HG03575 (cell line): ENCODE results near the gene IFNL3.
"Not testable (repeated sequence)": the region's sequence is repeated elsewhere in the genome, so short reads cannot be mapped to it uniquely, and the experiment has no call there.

Source experiments
- ATAC-seq: cut with Tn5 transposase; IDR thresholded peaks from one replicate; pipeline ENCODE4 v1.9.1; 2021; ENCODE audit not compliant: unreplicated experiment, insufficient number of reproducible peaks, low FRiP score; ENCODE audit errors: extremely low read depth

IFNL3 gene

DNA sequence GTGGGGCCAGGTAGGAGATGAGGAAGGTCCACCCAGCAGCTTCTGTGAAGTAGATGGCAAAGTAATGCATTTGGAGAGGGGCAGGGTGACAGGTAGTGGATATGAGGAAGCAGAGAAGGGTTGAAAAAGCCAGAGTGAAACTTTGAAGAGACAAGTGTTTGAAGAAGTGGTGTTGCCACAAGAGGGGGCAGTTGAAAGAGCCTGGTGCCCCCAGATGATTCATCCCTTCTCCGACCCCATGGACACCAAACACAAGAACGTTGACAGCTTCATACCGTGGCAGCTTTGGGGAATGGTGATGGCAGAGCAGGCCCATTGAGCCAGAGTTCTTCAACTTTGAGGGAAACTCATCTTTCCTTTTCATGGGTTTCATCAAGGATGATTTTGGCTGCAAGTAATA lies 19.9 kb downstream of the IFNL3 start:
- ATAC-seq: no peak

DNA sequence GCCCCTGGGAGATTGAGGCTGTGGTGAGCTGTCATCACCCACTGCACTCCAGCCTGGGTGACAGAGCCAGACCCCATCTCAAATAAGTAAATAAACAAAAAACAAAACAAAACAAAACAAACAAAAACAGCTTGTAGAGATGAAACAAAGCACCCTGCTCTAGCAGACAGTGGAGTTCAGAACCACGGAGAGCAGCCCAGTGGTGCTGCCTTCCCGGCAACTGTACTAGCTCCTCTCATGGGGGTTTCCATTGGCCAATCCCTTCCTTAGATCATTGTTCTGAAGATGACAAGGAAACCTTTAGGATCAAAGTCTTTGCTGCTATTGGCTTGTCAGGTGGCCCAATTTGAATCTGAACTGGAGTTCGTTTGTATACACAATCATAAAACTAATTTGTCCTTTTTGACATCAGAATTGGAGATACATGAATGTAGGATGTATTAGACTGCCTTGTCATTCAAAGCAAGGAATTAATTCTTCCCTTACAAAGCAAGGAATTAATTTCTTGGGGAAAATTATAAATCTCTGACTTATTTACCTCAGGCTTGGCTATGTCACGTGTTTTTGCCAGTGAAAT lies 21.0 kb downstream of the IFNL3 start:
- no peak for ATAC-seq

DNA sequence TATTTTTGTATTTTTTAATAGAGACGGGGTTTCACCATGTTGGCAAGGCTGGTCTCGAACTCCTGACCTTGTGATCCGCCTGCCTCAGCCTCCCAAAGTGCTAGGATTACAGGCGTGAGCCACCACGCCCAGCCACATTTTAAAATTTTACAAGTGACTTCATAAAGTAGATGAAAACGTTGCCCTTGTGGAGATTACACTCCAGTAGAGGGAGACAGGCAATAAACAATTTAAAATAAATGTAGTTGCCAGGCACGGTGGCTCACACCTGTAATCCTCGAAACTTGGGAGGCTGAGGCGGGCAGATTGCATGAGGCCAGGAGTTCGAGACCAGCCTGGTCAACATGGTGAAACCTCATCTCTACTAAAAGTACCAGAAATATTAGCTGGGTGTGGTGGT lies 25.7 kb downstream of the IFNL3 start:
- ATAC-seq: not testable (repeated sequence)

DNA sequence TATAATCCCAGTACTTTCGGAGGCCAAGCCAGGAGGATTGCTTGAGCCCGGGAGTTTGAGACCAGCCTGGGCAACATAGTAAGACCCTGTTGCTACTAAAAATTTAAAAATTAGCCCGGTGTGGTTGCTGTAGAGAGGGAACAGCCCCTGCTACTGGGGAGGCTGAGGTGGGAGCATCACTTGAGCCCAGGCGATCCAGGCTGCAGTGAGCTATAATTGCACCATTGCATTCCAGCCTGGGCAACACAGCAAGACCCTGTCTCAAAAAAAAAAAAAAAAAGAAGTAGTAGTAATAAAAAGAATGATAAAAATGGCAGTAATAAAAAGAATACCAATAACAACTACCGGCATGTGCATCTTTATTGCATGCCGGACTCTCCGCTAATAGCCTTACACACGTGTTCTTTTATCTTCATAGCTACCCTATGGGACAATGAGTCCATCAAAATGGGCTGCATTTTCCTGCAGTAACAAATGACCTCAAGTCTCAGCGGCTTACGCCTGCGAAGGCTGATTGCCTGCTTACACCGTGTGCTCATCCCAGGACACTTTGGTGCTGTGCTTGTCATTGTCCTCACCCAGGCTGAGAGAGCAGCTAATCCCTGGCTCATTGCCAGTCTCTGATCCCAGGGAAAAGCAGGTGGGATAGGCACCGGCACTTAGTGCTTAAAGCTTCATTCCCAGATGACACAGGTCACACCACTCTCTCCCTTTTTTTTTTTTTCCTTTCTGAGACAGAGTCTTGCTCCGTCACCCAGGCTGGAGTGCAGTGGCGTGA lies 26.4 kb downstream of the IFNL3 start:
- ATAC-seq: no peak

DNA sequence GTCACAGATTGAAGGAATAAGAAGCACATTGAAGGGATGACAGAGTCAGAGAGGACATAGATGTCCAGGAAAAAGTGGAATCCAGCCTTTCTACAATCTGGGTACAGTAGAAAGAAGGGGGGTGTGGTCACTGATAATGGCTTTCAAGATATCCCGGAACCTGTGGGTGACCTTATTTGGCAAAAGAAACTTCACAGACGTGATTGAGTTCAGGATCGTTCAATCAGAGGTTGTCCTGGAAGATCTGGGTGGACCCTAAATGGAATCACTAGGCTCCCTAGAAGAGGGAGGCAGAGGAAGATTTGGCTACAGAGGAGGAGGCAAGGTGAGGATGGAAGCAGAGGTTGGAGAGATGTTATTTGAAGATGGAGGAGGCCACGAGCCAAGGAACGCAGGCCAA lies 27.7 kb downstream of the IFNL3 start:
- no peak for ATAC-seq

DNA sequence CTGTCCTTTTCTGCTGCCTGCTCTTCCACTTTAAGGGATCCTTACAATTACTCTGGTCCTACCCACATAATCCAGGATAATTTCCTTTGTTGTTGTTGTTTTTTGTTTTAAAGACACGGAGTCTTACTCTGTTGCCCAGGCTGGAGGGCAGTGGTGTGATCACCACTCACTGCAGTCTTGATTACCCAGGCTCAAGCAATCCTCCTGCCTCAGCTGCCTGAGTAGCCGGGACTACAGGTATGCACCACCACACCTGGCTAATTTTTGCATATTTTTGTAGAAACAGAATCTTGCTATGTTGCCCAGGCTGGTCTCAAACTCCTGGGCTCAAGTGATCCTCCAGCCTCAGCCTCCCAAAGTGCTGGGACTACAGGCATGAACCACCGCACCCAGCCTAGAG lies 29.5 kb downstream of the IFNL3 start:
- ATAC-seq: not testable (repeated sequence)

DNA sequence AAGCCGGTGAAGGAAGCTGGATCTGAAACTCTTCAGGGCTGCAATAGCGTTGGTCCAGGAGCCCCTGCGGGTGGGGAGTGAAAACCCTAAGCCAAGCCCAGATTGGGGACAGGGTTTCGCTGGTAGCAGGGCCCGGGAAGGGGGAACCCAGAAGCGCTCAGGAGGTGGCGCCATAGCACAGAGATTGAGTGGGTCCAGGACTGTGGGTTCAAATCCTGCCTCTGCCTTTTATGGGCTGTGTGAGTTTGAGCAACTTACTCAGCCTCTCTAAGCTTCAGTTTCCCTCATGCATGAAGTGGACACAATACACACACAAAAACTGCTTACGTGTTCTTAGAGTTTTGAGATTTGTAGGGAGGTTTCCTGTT lies 32.4 kb downstream of the IFNL3 start:
- ATAC-seq: no peak

DNA sequence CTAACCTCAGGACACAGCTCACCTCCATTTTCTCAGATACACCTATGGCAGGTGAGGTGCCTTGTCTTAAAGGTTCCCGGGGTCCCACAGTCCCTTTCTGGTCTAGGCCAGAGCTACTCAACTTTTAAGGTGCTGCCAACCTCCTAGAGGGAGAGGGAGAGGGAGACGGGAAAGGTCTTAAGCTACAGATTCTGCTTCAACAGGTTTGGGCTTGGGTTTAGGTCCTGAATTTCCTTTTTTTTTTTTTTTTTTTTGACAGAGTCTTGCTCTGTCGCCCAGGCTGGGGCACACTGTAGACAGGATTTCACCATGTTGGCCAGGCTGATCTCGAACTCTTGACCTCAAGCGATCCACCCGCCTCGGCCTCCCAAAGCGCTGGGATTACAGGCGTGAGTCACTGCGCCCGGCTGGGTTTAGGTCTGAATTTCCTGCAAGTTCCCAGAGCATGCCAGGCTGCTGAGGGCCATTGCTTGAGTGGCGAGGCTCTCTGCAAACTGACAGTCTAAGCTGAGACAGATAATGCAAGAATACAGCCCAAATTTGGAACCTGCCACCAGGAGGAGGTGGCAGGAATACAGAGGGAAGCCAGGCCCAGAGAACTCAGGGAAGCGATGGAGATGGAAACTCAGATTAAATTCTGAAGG lies 33.0 kb downstream of the IFNL3 start:
- ATAC-seq: no peak

GRCh38 chr19:39209196-39209595 lies 35.6 kb downstream of the IFNL3 start:
- no peak for ATAC-seq

DNA sequence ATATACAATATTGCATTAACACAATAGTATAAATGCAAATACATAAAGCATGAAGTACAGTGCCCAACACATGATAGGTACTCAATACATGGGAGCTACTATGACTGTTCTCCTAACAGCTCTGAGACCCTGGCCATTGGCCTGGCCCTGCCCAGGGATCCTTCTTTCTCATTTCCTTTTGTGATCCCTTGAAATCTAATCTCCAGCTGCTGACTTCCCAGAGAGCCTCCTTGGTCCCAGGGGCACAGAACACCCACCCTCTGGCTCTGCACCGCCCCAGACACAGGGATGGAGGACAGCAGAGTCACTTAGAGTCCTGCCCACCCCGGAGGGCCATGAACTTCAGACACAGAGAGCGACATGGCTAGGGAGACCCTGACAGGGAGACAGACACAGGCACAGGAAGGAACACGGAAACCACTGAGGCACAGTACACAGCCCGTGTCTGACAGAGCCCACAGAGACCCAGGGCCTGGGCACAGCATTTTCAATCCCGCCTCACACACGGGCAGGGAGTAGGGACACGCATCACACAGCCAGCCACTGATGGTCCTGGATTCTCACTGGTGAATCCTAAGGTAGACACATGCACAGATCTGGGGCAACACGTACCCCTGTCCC lies 36.5 kb downstream of the IFNL3 start:
- ATAC-seq: no peak

GRCh38 chr19:39207293-39207836 lies 37.4 kb downstream of the IFNL3 start:
- no peak for ATAC-seq

DNA sequence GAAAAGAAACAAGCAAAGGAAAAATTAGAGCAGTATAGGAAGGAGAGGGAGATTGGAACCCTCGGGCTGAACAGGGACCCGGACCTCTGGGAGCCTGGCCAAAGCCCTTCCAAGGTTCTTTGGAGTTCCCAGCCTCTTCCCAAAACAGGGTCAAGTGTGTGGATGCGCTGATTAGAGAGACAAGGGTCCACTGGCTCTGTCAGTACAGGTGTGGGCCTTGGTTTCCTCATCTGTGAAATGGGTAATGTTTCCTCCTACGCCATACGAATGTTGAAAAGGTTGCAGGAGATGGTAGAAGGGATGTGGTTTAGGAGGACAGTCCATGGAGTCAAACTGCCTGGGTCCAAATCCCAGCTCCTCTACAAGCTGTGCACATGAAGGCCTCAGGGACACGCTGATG lies 38.7 kb downstream of the IFNL3 start:
- ATAC-seq: no peak

- ATAC-seq: no peak
Observed at GRCh38 chr19:39205449-39205764, 39.4 kb downstream of the IFNL3 start.

DNA sequence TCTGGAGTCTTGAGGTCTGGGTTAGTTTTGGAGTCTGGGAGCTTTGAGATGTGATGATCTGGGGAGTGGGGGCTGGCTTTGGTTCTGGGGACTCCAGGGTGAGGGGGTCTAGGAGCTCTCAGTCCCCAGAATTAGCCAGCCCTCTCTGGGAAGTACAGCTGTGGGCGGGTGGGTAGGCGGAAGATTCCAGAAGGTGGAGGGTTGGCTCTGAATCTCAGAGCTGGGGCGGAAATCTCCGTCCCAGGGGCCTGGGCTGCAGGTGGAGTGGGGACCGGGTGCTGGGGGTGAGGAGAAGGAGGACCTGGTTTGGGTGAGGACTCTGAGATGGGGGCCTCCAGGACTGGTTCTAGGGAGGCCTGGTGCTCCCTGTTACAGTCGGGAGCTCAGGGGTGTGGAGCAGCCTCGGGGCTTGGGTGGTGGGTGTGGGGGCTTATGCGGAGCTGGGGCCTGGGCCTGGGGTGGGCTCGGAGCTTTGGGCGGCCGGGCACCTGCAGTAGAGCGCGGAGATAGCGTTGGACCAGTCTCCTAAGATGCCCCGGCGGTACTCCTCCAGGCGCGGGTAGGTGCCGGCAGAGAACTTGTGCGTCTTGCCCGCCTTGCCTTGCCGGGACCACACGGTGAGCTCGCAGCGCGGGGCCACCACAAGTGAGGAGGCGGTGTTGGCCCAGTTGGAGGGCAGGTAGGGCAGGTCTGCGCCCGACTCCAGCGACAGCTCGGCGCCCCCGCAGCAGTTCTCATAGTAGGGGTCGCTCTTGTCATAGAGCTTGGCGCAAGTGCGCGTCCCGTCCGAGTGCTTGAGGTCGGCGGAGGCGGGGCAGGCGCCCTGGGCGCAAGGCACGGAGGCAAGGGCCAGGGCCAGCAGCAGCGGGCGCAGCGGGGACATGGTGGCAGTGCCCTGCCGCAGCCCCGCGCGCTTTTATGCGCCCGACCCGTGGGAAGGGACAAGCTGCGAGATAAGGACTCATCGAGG lies 41.1 kb downstream of the IFNL3 start, which contains the start of gene SYCN:
TSS of gene SYCN (minus strand) at position 892 of the 970 bp plus-strand sequence. CDS start at position 883, 9 bp downstream.
- no peak for ATAC-seq

- ATAC-seq: no peak
Observed at GRCh38 chr19:39202998-39203355, 41.8 kb downstream of the IFNL3 start.

DNA sequence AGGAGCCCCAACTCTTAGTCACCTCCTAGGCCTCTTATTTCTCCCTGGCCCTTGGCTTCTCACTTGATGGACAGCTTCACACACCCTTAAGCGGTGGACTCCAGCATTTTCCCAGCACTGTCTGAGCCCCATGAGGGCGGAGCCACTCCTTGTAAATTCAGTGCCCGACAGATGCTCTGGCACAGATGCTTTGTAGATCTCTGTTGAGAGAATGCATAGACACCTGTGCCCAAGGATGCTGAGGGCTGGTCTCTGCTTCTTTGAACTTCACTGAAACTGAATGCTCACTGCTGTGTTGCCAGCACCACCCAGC lies 44.0 kb downstream of the IFNL3 start:
- no peak for ATAC-seq

- ATAC-seq: no peak
Observed at GRCh38 chr19:39200066-39200802, 44.6 kb downstream of the IFNL3 start.

- no peak for ATAC-seq
Observed at GRCh38 chr19:39199025-39199424, 45.8 kb downstream of the IFNL3 start.
